HepG2 (cell line): Measurements from ENCODE around the gene LCN2.

Experiments
- LCORL ChIP-seq, 2 experiments: fragments of 450-650 bp in 1 of 2; sonication (generic) in 1 of 2; formaldehyde crosslinking in 1 of 2; IDR thresholded peaks; 2 replicates each; pipeline versions ENCODE4 v1.5.0 to v1.6.1; 2017 to 2020; ENCODE audit warnings: antibody characterized with exemption in 1 of 2, missing genetic modification reagents in 1 of 2
- POLR2A ChIP-seq, 2 experiments: IDR thresholded peaks; 2 replicates each; pipeline ENCODE4 v1.6.1; 2011; ENCODE audit warnings: low read depth in 2 of 2, low read length in 2 of 2, mild to moderate bottlenecking in 1 of 2, moderate library complexity in 1 of 2; ENCODE audit not compliant: insufficient read depth in 1 of 2
- SAFB2 ChIP-seq: sonication (generic); formaldehyde crosslinking; IDR thresholded peaks from 2 replicates; pipeline ENCODE4 v1.5.1; 2020; ENCODE audit warnings: missing genetic modification reagents, low read depth, mild to moderate bottlenecking, borderline replicate concordance
- SUZ12 ChIP-seq: fragments of 150-350 bp; IDR thresholded peaks from 2 replicates; pipeline ENCODE4 v1.6.1; 2014; ENCODE audit warnings: low read depth, low read length

- TF ChIP-seq SUZ12 (no peak), POLR2A (IDR thresholded peaks at IDR 0.05; ENCODE audit: insufficient read depth in 1 of 2, low read depth in 2 of 2, low read length in 2 of 2) (no peak), LCORL (IDR thresholded peaks at IDR 0.05) (no peak), LCORL (CRISPR knock-in tag; IDR thresholded peaks at IDR 0.05) (no peak), SAFB2 (CRISPR knock-in tag) (no peak)
Measured at GRCh38 chr9:128148509-128149000, 698 bp upstream of the LCN2 start.
